HG03060 (cell line): ENCODE results near the gene GBX1.

ENCODE experiments used
- ATAC-seq: cut with Tn5 transposase; IDR thresholded peaks from one replicate; pipeline ENCODE4 v1.9.1; 2021; ENCODE audit warnings: low read depth, moderate number of reproducible peaks; ENCODE audit not compliant: unreplicated experiment

GBX1 gene

GRCh38 chr7:151129117-151129959 is 38.2 kb downstream of the GBX1 start:
- ATAC-seq = no peak

- no peak for ATAC-seq
These were observed 38.8 kb downstream of the GBX1 start for GRCh38 chr7:151128716-151129115.

- no peak for ATAC-seq
These were observed 39.4 kb downstream of the GBX1 start for GRCh38 chr7:151128144-151128543.

GRCh38 chr7:151126491-151127137 is 40.9 kb downstream of the GBX1 start:
- no peak for ATAC-seq

- ATAC-seq = no peak
These were observed 41.5 kb downstream of the GBX1 start for GRCh38 chr7:151125846-151126481.

GRCh38 chr7:151125470-151125845 is 42.0 kb downstream of the GBX1 start:
- ATAC-seq = no peak

GRCh38 chr7:151124899-151125399 is 42.5 kb downstream of the GBX1 start:
- ATAC-seq = no peak

- ATAC-seq = no peak
These were observed 43.0 kb downstream of the GBX1 start for GRCh38 chr7:151124481-151124880.

- ATAC-seq = no peak
These were observed 43.6 kb downstream of the GBX1 start for GRCh38 chr7:151123822-151124464.

GRCh38 chr7:151123158-151123821 is 44.2 kb downstream of the GBX1 start:
- no peak for ATAC-seq

- no peak for ATAC-seq
These were observed 44.7 kb downstream of the GBX1 start for GRCh38 chr7:151122796-151123157.

- ATAC-seq = no peak
These were observed 45.2 kb downstream of the GBX1 start for GRCh38 chr7:151122276-151122675.

GRCh38 chr7:151121380-151122170 is 45.9 kb downstream of the GBX1 start:
- ATAC-seq = no peak

GRCh38 chr7:151120896-151121295 is 46.6 kb downstream of the GBX1 start:
- no peak for ATAC-seq

- no peak for ATAC-seq
These were observed 47.6 kb downstream of the GBX1 start for GRCh38 chr7:151119902-151120301.

GRCh38 chr7:151119055-151119415 is 48.5 kb downstream of the GBX1 start:
- ATAC-seq = no peak

GRCh38 chr7:151118108-151119054 is 49.1 kb downstream of the GBX1 start:
- ATAC-seq = no peak

GRCh38 chr7:151117565-151117964 is 49.9 kb downstream of the GBX1 start:
- ATAC-seq = no peak
